ENCODE results near the gene UBE2V1.

DNA sequence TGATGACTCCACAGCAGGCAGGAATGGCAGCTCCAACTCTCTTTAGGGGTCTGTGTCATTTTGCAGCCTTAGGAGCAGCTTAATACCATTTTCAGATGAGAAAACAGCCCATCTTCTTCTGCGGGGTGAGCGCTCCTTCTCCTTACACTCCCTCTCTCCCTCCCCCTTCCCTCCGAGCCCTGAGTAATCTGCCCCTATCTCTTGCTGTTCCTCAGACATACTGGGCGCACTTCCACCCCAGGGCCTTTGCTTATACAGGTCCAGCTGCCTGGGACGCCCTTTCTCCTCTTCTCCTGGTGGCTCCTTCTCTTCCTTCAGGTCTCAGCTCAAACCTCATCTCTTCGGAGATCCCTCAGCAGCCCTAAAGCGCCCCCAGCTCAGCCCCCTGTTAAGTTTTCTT lies 75.4 kb downstream of the UBE2V1 start:
- TF ChIP-seq, protein P1, sequence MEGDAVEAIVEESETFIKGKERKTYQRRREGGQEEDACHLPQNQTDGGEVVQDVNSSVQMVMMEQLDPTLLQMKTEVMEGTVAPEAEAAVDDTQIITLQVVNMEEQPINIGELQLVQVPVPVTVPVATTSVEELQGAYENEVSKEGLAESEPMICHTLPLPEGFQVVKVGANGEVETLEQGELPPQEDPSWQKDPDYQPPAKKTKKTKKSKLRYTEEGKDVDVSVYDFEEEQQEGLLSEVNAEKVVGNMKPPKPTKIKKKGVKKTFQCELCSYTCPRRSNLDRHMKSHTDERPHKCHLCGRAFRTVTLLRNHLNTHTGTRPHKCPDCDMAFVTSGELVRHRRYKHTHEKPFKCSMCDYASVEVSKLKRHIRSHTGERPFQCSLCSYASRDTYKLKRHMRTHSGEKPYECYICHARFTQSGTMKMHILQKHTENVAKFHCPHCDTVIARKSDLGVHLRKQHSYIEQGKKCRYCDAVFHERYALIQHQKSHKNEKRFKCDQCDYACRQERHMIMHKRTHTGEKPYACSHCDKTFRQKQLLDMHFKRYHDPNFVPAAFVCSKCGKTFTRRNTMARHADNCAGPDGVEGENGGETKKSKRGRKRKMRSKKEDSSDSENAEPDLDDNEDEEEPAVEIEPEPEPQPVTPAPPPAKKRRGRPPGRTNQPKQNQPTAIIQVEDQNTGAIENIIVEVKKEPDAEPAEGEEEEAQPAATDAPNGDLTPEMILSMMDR (IDR thresholded peaks at IDR 0.05), result no peak
- no peak for TF ChIP-seq POLR2A (IDR thresholded peaks at IDR 0.05)
- no peak for TF ChIP-seq POLR2AphosphoS5 (IDR thresholded peaks at IDR 0.05)
- TF ChIP-seq EP300 (IDR thresholded peaks at IDR 0.05), result no peak
